K562 (cell line): ENCODE data around the gene CACNG3. TPM values are rescaled to one million over a fixed set of nuclear protein-coding genes. Genes with fewer than 3 reads are reported as not detected.

Experiments used
- ATAC-seq: fragments of 200-7000 bp; cut with Tn5 transposase; 3 replicates; pipeline ENCODE4 v1.9.1; 2020; ENCODE audit warnings: moderate library complexity
- BruUV-seq: library from RNA; stranded (reverse); fragments of 400-500 nt; replicated peaks from 2 replicates; lab custom pipeline; 2021; lab: Mats Ljungman, UMichigan
- CTCF ChIA-PET: fragments of 300-600 bp; formaldehyde crosslinking; extraction: SDS; loops from one replicate; lab custom pipeline; 2021; ENCODE audit warnings: low intra/inter-chr PET ratio; lab: Yijun Ruan, JAX
- POLR2A ChIA-PET: fragments of 300-600, 350-650 bp; sonication (Branson Sonifier 250); formaldehyde crosslinking; extraction: SDS; loops from one replicate; lab custom pipeline; 2021; ENCODE audit warnings: antibody characterized with exemption, inconsistent platforms; lab: Yijun Ruan, JAX
- DNase-seq, 4 experiments: peaks; one replicate each; pipeline versions ENCODE4 v3.0.0 to v3.0.0-alpha.2; 2011 to 2018; ENCODE audit warnings: low spot score in 3 of 4, mixed read lengths in 3 of 4; ENCODE audit errors: extremely low read depth in 1 of 4
- FAIRE-seq: peaks from 2 replicates; lab custom pipeline; 2011; peaks lifted over from hg19 to GRCh38; lab: Jason Lieb, UNC
- H2AFZ ChIP-seq: 2 replicates; pipeline ENCODE4 v1.6.0; 2011; ENCODE audit warnings: low read depth, low read length, control low read depth, inconsistent platforms
- H3K27ac ChIP-seq: fragments of 200-600 bp; 3 replicates; pipeline ENCODE4 v1.8.0; 2011; ENCODE audit warnings: low read depth, mild to moderate bottlenecking, control low read depth, inconsistent platforms, low read length, moderate library complexity, mixed read lengths; ENCODE audit errors: extremely low read depth
- H3K27me3 ChIP-seq, 2 experiments: fragments of 300-600 bp in 1 of 2; 2 replicates in 1 of 2; 3 replicates in 1 of 2; pipeline versions ENCODE4 v1.6.0 to v1.8.0; 2011; ENCODE audit warnings: inconsistent platforms in 2 of 2, low read length in 2 of 2, mild to moderate bottlenecking in 1 of 2, mixed read lengths in 1 of 2, moderate library complexity in 1 of 2; ENCODE audit not compliant: control insufficient read depth in 2 of 2, insufficient read depth in 2 of 2
- H3K36me3 ChIP-seq: fragments of 300-600 bp; 3 replicates; pipeline ENCODE4 v1.8.0; 2011; ENCODE audit warnings: mild to moderate bottlenecking, low read length, inconsistent platforms; ENCODE audit not compliant: control insufficient read depth, insufficient read depth
- H3K4me1 ChIP-seq, 2 experiments: fragments of 200-600 bp in 1 of 2; replicated peaks in 1 of 2; 2 replicates in 1 of 2; 3 replicates in 1 of 2; pipeline versions ENCODE4 v1.5.1 to v1.8.0; 2011; ENCODE audit warnings: inconsistent platforms in 2 of 2, low read length in 2 of 2, mild to moderate bottlenecking in 1 of 2, mixed read lengths in 1 of 2, moderate library complexity in 1 of 2; ENCODE audit not compliant: control insufficient read depth in 2 of 2, insufficient read depth in 2 of 2
- H3K4me2 ChIP-seq: 2 replicates; pipeline ENCODE4 v1.6.1; 2011; ENCODE audit warnings: low read length, control low read depth, inconsistent platforms, mixed read lengths; ENCODE audit not compliant: insufficient read depth
- H3K4me3 ChIP-seq: fragments of 200-600 bp; sonication (generic), shearing (Covaris generic); 2 replicates; pipeline ENCODE4 v1.5.1; 2016; ENCODE audit warnings: control low read depth, inconsistent platforms
- H3K79me2 ChIP-seq: fragments of 200-600 bp; 3 replicates; pipeline ENCODE4 v1.8.0; 2011; ENCODE audit warnings: low read length, inconsistent platforms; ENCODE audit not compliant: control insufficient read depth, insufficient read depth
- H3K9ac ChIP-seq, 2 experiments: 2 replicates each; pipeline versions ENCODE4 v1.6.0 to v1.6.1; 2011; ENCODE audit warnings: low read depth in 2 of 2, low read length in 2 of 2, control low read depth in 1 of 2, inconsistent platforms in 1 of 2, mild to moderate bottlenecking in 1 of 2, mixed read lengths in 1 of 2; ENCODE audit not compliant: insufficient read depth in 1 of 2
- H3K9me1 ChIP-seq: one replicate; pipeline ENCODE4 v1.6.0; 2011; ENCODE audit warnings: inconsistent platforms, mild to moderate bottlenecking, low read length, moderate library complexity; ENCODE audit not compliant: control insufficient read depth, insufficient read depth
- H3K9me3 ChIP-seq: replicated peaks from 2 replicates; pipeline ENCODE4 v1.5.1; 2011; ENCODE audit warnings: low read depth, low read length, inconsistent platforms; ENCODE audit not compliant: control insufficient read depth, insufficient read depth
- H4K20me1 ChIP-seq: replicated peaks from 2 replicates; pipeline ENCODE4 v1.6.1; 2011; ENCODE audit warnings: low read length, inconsistent platforms, mixed read lengths; ENCODE audit not compliant: control insufficient read depth, insufficient read depth
- BRF1 ChIP-seq: IDR thresholded peaks from 3 replicates; pipeline ENCODE4 v1.6.1; 2011; ENCODE audit warnings: borderline replicate concordance, mild to moderate bottlenecking; ENCODE audit not compliant: insufficient read length; ENCODE audit errors: extremely low read depth
- EHMT2 ChIP-seq: fragments of 450-650 bp; IDR thresholded peaks from 2 replicates; pipeline ENCODE4 v1.6.1; 2018; ENCODE audit warnings: antibody characterized with exemption
- KAT7 ChIP-seq: sonication (generic); formaldehyde crosslinking; IDR thresholded peaks from 2 replicates; pipeline ENCODE4 v1.8.0; 2022; ENCODE audit warnings: missing genetic modification reagents, mild to moderate bottlenecking, borderline replicate concordance
- KLF13 ChIP-seq: fragments of 450-650 bp; IDR thresholded peaks from 2 replicates; pipeline ENCODE4 v1.6.1; 2016; ENCODE audit warnings: missing genetic modification characterization, low read depth, mild to moderate bottlenecking, missing compliant biosample characterization, moderate library complexity, borderline replicate concordance
- KLF6 ChIP-seq: fragments of 250-450 bp; sonication (Bioruptor Pico); IDR thresholded peaks from 2 replicates; pipeline ENCODE4 v1.4.0; 2020; ENCODE audit warnings: mild to moderate bottlenecking, moderate library complexity, borderline replicate concordance
- PTRF ChIP-seq: fragments of 450-650 bp; IDR thresholded peaks from 2 replicates; pipeline ENCODE4 v1.6.1; 2016; ENCODE audit warnings: mild to moderate bottlenecking, missing genetic modification characterization, missing compliant biosample characterization
- PURB ChIP-seq: sonication (generic); formaldehyde crosslinking; IDR thresholded peaks from 2 replicates; pipeline ENCODE4 v1.9.0; 2021; ENCODE audit warnings: low read depth, mild to moderate bottlenecking, missing genetic modification reagents
- SIN3A ChIP-seq, 2 experiments: fragments of 150-350 bp in 1 of 2; IDR thresholded peaks; 2 replicates each; pipeline ENCODE4 v1.6.1; 2011 to 2016; ENCODE audit warnings: borderline replicate concordance in 2 of 2, low read depth in 2 of 2, low read length in 2 of 2, mild to moderate bottlenecking in 2 of 2, moderate library complexity in 2 of 2; ENCODE audit not compliant: control insufficient read depth in 1 of 2
- SMAD4 ChIP-seq: fragments of 250-450 bp; sonication (Bioruptor Pico); conservative IDR thresholded peaks from 2 replicates; pipeline ENCODE4 v1.8.0; 2021; ENCODE audit warnings: inconsistent platforms, mild to moderate bottlenecking, moderate library complexity
- SUPT5H ChIP-seq: fragments of 450-650 bp; IDR thresholded peaks from 2 replicates; pipeline ENCODE4 v1.6.1; 2016
- ZNF263 ChIP-seq: sonication (generic); formaldehyde crosslinking; IDR thresholded peaks from 2 replicates; pipeline ENCODE4 v1.8.0; 2022; ENCODE audit warnings: mild to moderate bottlenecking, missing genetic modification reagents, borderline replicate concordance
- ZNF75A ChIP-seq: fragments of 450-650 bp; formaldehyde crosslinking; IDR thresholded peaks from 2 replicates; pipeline ENCODE4 v1.4.0; 2020; ENCODE audit warnings: mild to moderate bottlenecking
- WGBS: fragments of 100-300 bp; shearing (Covaris generic); methylation state at CpG from one replicate; pipeline ENCODE4 v1.1.6; 2016; ENCODE audit warnings: low coverage, mixed read lengths; ENCODE audit not compliant: insufficient coverage; ENCODE audit errors: missing lambda C conversion rate; 5-methylcytosine and 5-hydroxymethylcytosine counted together
- in situ Hi-C: fragments of 300-500 bp; cut with MboI; formaldehyde crosslinking; loops from 4 replicates; pipeline ENCODE4 v1.15.0; 2018; ENCODE audit warnings: inconsistent platforms, mixed read lengths
- intact Hi-C: fragments of 100-400 bp; cut with micrococcal nuclease; formaldehyde crosslinking; loops from 2 replicates; pipeline ENCODE4 v1.14.2; 2022
- polyA plus RNA-seq, 8 experiments: library from polyadenylated mRNA; depleted of rRNA in 4 of 8; stranded (reverse) in 5 of 8; unstranded in 3 of 8; fragments of >200 nt; fragmentation: Nextera tagmentation in 2 of 8; fragmentation: Illumina TruSeq in 1 of 8; extraction: Ambion mirVana in 2 of 8; extraction: Trizol in 1 of 8; gene quantifications; 2 replicates each; pipeline versions ENCODE4 v1.2.1 to v1.2.3, GENCODE V29; 2011 to 2014; ENCODE audit warnings: inconsistent platforms in 1 of 8, missing spikeins in 1 of 8
- total RNA-seq, 7 experiments: library from RNA; depleted of rRNA in 6 of 7; stranded (reverse); fragments of >200 nt in 6 of 7; fragmentation: Illumina TruSeq in 2 of 7; extraction: Trizol in 2 of 7; gene quantifications; 2 replicates each; pipeline versions ENCODE4 v1.2.1 to v1.2.3, GENCODE V29; 2011 to 2021; ENCODE audit warnings: low replicate concordance in 1 of 7
- TF ChIP-seq, protein P1 (sequence below): fragments of 250-450 bp; sonication (Bioruptor Pico); IDR thresholded peaks from 2 replicates; pipeline ENCODE4 v1.5.0; 2022; ENCODE audit warnings: mild to moderate bottlenecking
- TF ChIP-seq, protein P2 (sequence below), 2 experiments: IDR thresholded peaks; 2 replicates each; pipeline ENCODE4 v1.6.1; 2012; ENCODE audit warnings: improper control_type of control experiment in 2 of 2, low read depth in 2 of 2, low read length in 2 of 2, borderline replicate concordance in 1 of 2
- TF ChIP-seq, protein P3 (sequence below): sonication (generic); formaldehyde crosslinking; IDR thresholded peaks from 2 replicates; pipeline ENCODE4 v1.8.0; 2022; ENCODE audit warnings: mild to moderate bottlenecking, low read depth, missing genetic modification reagents
- TF ChIP-seq, protein P4 (sequence below): sonication (generic); IDR thresholded peaks from 2 replicates; pipeline ENCODE4 v1.6.1; 2016

Gene CACNG3
- total and polyA plus RNA-seq, 9 of the 15 experiments (the other 6 are each of a cell fraction or from before 2014, with no cell fraction given): not detected

DNA sequence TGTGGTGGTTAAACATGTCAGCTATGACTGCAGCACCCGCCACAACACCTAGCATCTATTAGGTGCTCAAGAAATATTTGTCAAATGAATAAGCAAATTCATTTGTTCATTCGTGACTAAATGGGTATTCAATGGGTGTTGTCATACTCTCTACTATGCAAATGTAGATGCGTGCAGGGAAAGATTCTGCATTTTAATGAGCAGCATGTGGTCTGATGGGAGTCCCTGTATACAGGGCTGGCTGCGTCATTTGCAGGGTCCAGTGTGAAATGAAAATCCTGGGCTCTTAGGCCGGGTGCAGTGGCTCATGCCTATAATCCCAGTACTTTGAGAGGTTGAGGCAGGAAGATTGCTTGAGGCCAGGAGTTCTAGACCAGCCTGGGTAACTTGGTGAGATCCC lies 97.5 kb downstream of the CACNG3 start:
- POLR2A ChIA-PET: interaction anchor here (0.6 kb wide), 1 partner anchor 33 kb away, joined by 3 read pairs; no protein-coding TSS in a partner anchor
- ATAC-seq (no peak), DNase-seq (no peak), FAIRE-seq (no peak)
- H3K27me3 ChIP-seq: peaks cover 8 to 16% of the 10 kb centered on the region in 2 experiments; a peak in 4 of 5 replicates
- H3K4me2 ChIP-seq: no peak overlapping the region
- in situ Hi-C loops (no loop called here), intact Hi-C loops (no loop called here)
- BruUV-seq: no TSS peak
- H3K9me1 ChIP-seq: no peaks in the 10 kb centered on the region
- 0% methylated on average over 5 of the region's 5 CpGs for WGBS
- no peak overlapping the region for H3K9ac ChIP-seq
- H3K4me3 ChIP-seq: no peak overlapping the region
- H3K9me3 ChIP-seq: no peaks in the 10 kb centered on the region
- no peaks in the 10 kb centered on the region for H3K4me1 ChIP-seq
- CTCF ChIA-PET: no interaction called here
- no peaks in the 10 kb centered on the region for H3K36me3 ChIP-seq
- H3K27ac ChIP-seq: no peak overlapping the region
- no peaks in the 10 kb centered on the region for H3K79me2 ChIP-seq
- H4K20me1 ChIP-seq: no peaks in the 10 kb centered on the region
- H2AFZ ChIP-seq: no peak overlapping the region
- TF ChIP-seq SIN3A (IDR thresholded peaks at IDR 0.05; ENCODE audit: borderline replicate concordance in 2 of 2, control insufficient read depth in 1 of 2, low read depth in 2 of 2, low read length in 2 of 2) (no peak), EHMT2 (no peak), PTRF (no peak), PURB (no peak), ZNF75A (no peak), SUPT5H (no peak), ZNF263 (CRISPR knock-in tag) (no peak), SMAD4 (CRISPR knock-in tag) (no peak), KAT7 (CRISPR knock-in tag) (no peak), KLF13 (tag) (no peak), KLF6 (CRISPR knock-in tag) (no peak), BRF1 (no peak)
- TF ChIP-seq, protein P1, sequence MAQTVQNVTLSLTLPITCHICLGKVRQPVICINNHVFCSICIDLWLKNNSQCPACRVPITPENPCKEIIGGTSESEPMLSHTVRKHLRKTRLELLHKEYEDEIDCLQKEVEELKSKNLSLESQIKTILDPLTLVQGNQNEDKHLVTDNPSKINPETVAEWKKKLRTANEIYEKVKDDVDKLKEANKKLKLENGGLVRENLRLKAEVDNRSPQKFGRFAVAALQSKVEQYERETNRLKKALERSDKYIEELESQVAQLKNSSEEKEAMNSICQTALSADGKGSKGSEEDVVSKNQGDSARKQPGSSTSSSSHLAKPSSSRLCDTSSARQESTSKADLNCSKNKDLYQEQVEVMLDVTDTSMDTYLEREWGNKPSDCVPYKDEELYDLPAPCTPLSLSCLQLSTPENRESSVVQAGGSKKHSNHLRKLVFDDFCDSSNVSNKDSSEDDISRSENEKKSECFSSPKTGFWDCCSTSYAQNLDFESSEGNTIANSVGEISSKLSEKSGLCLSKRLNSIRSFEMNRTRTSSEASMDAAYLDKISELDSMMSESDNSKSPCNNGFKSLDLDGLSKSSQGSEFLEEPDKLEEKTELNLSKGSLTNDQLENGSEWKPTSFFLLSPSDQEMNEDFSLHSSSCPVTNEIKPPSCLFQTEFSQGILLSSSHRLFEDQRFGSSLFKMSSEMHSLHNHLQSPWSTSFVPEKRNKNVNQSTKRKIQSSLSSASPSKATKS (CRISPR knock-in tag): no peak
- TF ChIP-seq, protein P2, sequence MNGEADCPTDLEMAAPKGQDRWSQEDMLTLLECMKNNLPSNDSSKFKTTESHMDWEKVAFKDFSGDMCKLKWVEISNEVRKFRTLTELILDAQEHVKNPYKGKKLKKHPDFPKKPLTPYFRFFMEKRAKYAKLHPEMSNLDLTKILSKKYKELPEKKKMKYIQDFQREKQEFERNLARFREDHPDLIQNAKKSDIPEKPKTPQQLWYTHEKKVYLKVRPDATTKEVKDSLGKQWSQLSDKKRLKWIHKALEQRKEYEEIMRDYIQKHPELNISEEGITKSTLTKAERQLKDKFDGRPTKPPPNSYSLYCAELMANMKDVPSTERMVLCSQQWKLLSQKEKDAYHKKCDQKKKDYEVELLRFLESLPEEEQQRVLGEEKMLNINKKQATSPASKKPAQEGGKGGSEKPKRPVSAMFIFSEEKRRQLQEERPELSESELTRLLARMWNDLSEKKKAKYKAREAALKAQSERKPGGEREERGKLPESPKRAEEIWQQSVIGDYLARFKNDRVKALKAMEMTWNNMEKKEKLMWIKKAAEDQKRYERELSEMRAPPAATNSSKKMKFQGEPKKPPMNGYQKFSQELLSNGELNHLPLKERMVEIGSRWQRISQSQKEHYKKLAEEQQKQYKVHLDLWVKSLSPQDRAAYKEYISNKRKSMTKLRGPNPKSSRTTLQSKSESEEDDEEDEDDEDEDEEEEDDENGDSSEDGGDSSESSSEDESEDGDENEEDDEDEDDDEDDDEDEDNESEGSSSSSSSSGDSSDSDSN (IDR thresholded peaks at IDR 0.05; ENCODE audit: borderline replicate concordance in 1 of 2, low read depth in 2 of 2, low read length in 2 of 2): no peak
- TF ChIP-seq, protein P3, sequence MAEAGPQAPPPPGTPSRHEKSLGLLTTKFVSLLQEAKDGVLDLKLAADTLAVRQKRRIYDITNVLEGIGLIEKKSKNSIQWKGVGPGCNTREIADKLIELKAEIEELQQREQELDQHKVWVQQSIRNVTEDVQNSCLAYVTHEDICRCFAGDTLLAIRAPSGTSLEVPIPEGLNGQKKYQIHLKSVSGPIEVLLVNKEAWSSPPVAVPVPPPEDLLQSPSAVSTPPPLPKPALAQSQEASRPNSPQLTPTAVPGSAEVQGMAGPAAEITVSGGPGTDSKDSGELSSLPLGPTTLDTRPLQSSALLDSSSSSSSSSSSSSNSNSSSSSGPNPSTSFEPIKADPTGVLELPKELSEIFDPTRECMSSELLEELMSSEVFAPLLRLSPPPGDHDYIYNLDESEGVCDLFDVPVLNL: no peak
- TF ChIP-seq, protein P4, sequence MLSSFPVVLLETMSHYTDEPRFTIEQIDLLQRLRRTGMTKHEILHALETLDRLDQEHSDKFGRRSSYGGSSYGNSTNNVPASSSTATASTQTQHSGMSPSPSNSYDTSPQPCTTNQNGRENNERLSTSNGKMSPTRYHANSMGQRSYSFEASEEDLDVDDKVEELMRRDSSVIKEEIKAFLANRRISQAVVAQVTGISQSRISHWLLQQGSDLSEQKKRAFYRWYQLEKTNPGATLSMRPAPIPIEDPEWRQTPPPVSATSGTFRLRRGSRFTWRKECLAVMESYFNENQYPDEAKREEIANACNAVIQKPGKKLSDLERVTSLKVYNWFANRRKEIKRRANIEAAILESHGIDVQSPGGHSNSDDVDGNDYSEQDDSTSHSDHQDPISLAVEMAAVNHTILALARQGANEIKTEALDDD: no peak
